GM12873 (cell line): Measurements from ENCODE around the gene HIVEP1.

Experiments
- CTCF ChIP-seq: IDR thresholded peaks from 2 replicates; pipeline ENCODE4 v1.5.1; 2012; ENCODE audit warnings: low read depth, mild to moderate bottlenecking, moderate library complexity, low read length, control low read depth; ENCODE audit not compliant: insufficient read depth; ENCODE audit errors: missing control alignments

Gene HIVEP1

GRCh38 chr6:12165297-12165696 is 153.2 kb downstream of the HIVEP1 start:
- TF ChIP-seq CTCF: no peak

GRCh38 chr6:12165722-12166280 is 153.7 kb downstream of the HIVEP1 start:
- no peak for TF ChIP-seq CTCF

GRCh38 chr6:12169377-12169776 is 157.3 kb downstream of the HIVEP1 start:
- no peak for TF ChIP-seq CTCF

GRCh38 chr6:12170351-12171092 is 158.4 kb downstream of the HIVEP1 start:
- no peak for TF ChIP-seq CTCF

- TF ChIP-seq CTCF: no peak
These were observed 159.6 kb downstream of the HIVEP1 start for GRCh38 chr6:12171717-12172116.

- TF ChIP-seq CTCF: no peak
These were observed 160.5 kb downstream of the HIVEP1 start for GRCh38 chr6:12172572-12172971.

GRCh38 chr6:12173181-12173580 is 161.1 kb downstream of the HIVEP1 start:
- TF ChIP-seq CTCF: no peak
